LNCAP (cell line): Measurements from ENCODE around the gene TTYH3.

Experiments
- TF ChIP-seq, protein P1 (sequence below): fragments of 450-650 bp; IDR thresholded peaks from 2 replicates; pipeline ENCODE4 v1.5.1; 2017; ENCODE audit warnings: mild to moderate bottlenecking

The TTYH3 gene

GRCh38 chr7:2616387-2617324 lies 15.1 kb upstream of the TTYH3 start:
- TF ChIP-seq, protein P1, sequence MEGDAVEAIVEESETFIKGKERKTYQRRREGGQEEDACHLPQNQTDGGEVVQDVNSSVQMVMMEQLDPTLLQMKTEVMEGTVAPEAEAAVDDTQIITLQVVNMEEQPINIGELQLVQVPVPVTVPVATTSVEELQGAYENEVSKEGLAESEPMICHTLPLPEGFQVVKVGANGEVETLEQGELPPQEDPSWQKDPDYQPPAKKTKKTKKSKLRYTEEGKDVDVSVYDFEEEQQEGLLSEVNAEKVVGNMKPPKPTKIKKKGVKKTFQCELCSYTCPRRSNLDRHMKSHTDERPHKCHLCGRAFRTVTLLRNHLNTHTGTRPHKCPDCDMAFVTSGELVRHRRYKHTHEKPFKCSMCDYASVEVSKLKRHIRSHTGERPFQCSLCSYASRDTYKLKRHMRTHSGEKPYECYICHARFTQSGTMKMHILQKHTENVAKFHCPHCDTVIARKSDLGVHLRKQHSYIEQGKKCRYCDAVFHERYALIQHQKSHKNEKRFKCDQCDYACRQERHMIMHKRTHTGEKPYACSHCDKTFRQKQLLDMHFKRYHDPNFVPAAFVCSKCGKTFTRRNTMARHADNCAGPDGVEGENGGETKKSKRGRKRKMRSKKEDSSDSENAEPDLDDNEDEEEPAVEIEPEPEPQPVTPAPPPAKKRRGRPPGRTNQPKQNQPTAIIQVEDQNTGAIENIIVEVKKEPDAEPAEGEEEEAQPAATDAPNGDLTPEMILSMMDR = no peak

DNA sequence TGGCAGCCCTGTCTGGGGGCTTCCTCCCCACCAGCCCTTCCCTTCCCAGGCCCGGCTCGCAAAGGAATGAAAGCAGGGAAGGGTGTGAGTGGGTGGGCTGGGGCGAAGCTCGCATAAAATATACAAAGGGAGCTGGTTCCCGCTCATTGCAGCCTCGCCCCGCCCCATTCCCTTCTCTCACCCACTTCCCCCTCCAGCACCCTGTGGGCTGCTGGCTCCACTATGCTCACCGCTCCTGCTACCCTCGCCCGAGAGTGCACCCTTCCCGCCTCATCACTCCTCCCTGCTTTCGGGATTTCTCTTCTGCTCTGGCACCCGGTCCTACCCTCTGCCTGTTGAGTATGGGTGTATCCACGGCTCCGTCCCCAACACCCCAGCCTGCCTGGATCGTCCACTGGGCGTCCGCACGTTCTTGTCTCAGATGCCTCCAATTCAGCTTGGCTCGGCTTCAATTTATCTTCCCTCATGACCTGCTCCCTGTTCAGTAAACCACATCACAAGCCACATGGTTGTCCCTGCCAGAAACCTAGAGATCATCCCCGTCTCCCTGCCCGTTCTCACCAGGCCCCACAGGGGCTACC lies 14.4 kb upstream of the TTYH3 start:
- TF ChIP-seq, protein P1 = no peak

DNA sequence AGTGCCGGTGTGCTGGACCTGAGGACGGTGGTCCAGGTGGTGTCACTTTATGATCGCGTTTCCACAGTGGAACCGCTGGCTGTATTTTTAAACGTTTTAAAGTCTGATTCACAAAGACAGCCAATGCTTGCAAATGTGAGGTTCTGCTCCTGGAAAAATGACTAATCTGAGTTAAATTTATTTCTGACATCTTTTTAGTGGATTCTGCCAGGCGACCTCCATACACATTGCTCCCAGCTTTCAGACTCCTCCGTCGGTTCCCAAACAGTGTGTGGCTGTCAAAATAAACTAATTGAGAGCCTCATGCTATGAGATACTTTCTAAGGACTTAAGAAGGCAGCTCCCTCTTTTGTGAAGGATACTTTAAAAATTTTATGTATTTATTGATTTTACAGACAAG lies 12.7 kb upstream of the TTYH3 start:
- TF ChIP-seq, protein P1 = no peak

DNA sequence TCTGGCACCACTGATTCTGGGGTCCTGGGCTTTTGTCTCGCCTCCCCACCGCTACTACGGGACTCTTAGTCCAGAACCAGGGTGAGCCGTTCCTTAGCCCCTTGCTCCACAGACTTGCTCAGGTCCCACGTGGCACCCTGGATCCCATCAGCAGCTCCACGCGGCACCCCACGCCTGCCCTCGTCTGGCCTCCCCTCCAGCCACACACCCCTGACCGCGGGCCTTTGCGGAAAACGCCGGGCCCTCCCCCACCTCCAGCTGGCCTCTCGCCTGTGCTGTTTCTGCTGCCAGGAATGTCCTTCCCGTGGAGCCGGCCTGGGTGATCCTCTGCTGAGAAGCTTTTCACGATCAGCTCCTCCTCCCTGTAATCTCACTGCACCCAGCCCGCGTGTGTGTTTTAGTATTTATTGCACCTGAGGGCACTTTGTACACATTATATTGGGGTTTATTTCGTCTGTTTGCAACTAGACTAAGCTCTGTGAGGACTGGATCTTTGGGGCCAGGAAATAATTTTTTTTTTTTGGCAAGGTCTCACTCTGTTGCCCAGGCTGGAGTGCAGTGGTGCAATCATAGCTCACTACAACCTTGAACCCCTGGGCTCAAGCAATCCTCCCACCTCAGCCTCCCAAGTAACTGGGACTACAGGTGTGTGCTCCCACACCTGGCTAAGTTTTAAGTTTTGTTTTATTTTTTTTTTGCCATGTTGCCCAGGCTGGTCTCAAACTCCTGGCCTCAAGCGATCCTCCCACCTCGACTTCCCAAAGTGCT lies 10.5 kb upstream of the TTYH3 start:
- TF ChIP-seq, protein P1 = no peak

- TF ChIP-seq, protein P1 = no peak
These were observed 9.7 kb upstream of the TTYH3 start for GRCh38 chr7:2621948-2622640.

GRCh38 chr7:2622869-2623697 lies 8.7 kb upstream of the TTYH3 start:
- TF ChIP-seq, protein P1 = no peak
